ENCODE data around the gene ZNF281.
"Not testable (repeated sequence)": the region's sequence is repeated elsewhere in the genome, so short reads cannot be mapped to it uniquely, and the experiment has no call there.

Gene ZNF281

DNA sequence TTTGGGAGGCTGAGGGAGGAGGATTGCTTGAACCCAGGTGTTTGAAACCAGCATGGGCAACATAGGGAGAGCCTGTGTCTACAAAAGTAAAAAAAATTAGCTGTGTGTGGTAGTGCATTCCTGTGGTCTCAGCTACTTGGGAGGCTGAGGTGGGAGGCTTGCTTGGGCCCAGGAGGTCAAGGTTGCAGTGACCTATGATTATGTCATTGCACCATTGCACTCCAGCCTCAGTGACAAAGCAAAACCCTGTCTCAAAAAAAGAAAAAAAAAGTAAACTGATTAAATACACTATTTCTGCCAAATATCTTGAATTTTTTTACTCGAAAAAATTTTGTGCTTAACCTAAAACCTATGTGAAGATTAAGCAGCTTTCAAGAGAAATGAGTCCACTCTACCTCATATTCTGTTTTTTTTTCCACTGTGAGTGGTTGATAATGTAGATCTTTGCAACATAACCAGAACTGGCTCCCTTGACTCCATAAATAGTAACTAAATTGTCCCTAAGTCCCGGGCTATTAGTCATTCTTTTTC lies 19.4 kb upstream of the ZNF281 start:
- peak; percentile 58 for DNase-seq (ENCODE audit: low spot score)

- no peak for DNase-seq (ENCODE audit: low spot score)
Observed at GRCh38 chr1:200428482-200429205, 18.8 kb upstream of the ZNF281 start.

DNA sequence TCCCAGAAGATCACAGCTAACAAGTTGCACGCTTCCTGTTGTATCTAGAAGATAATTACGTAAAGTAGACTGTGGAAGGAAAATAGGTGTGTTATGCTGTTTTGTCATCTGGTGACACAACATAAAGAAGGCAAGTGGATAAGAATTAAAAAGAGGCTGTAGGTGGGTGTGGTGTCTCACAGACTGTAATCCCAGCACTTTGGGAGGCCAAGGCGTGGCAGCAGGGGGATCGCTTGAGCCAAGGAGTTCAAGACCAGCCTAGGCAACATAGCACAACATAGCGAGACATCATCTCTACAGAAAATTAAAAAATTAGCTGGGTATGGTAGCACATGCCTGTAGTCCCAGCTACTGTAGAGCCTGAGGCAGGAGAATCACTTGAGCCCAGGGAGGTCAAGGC lies 17.9 kb upstream of the ZNF281 start:
- DNase-seq (ENCODE audit: low spot score) = no peak

- no peak for DNase-seq (ENCODE audit: low spot score)
Observed at GRCh38 chr1:200426196-200426595, 16.4 kb upstream of the ZNF281 start.

DNA sequence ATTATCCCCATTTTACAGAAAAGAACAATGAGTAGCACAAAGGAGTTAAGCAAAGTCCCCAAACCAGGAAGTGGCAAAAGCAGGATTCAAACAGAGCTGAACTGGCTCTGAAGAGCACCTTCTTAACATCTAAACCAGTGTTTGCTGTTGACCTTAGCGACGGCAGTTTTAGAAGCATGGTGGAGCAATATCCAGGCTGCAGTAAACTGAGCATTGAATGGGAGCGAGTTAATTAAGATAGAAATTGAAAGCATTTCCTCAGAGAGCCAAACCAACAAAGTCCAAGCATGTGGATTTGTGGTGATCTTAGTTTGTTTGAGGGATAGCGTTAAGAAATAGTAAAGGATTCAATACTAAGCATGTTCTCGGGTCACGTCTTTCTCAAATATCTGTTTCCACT lies 13.4 kb upstream of the ZNF281 start:
- DNase-seq (ENCODE audit: low spot score) = no peak

DNA sequence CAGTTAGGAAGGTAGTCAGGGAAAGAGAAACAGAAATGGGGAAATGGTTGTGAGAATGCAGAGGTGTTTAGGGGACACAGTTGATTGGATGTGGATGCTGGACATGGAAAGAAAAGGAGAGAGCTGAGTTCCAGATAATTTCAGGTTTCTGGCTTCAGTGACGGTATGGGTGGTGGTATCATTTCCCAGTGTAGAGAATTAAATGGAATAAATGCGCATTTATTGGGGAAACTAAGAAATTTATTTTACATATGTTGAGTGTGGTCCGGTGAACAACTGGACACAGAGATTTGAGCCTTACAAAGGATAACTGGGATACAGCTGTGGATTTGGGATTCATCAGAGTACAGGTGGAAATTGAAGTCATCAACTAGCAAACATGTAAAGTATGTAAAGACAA lies 12.4 kb upstream of the ZNF281 start:
- DNase-seq (ENCODE audit: low spot score) = no peak

DNA sequence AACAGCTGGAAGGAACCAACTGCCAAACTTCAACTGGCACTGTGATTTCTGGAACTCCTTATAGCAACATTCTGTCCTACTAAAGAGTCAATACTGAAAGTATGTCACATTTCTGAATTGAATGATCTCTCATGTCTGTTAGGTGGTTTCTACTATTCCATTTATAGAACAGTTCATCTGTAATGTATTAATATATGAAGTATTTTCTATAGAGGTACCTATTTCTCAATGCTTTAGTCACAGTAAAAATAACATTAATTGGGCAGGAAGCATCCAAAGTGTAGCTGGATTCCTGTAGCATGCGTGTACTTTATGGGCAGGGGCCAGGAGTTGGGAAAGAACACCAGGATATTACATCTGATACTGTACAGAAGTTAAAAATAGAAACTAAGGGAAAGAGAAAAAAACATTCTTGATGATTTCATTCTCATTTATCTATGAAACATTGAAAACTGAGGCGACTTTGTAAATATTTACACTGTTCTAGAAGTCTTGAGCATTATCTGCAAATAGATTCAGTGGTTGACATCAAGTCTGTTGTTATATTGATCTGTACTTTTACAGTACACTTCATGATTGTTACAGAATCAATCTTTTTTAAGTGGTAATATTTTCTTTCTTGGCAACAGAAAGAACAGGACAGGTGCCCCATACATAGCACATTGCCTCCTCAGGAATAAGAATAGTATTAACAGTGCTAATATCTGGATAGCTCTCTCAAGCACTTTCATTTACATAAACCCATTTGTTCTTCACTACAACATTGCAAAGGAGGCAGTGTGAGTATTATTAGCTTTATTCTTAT lies 6.2 kb upstream of the ZNF281 start:
- DNase-seq (ENCODE audit: low spot score) = peak; percentile 93

GRCh38 chr1:200415227-200415626 lies 5.4 kb upstream of the ZNF281 start:
- no peak for DNase-seq (ENCODE audit: low spot score)

DNA sequence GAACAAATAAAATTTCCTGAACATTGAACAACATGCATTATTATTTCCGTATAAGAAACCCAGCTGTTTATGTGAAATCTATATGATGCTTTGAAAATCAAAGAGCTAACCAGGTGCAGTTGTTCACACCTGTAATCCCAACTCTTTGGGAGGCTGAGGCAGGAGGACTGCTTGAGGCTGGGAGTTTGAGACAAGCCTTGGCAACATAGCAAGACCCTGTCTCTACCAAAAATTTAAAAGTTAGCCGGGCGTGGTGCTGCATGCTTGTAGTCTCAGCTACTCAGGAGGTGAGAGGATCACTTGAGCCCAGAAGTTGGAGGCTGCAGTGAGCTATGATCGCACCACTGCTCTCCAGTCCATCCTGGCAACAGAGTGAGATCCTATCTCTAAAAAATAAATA lies 4.8 kb upstream of the ZNF281 start:
- no peak for DNase-seq (ENCODE audit: low spot score)

DNA sequence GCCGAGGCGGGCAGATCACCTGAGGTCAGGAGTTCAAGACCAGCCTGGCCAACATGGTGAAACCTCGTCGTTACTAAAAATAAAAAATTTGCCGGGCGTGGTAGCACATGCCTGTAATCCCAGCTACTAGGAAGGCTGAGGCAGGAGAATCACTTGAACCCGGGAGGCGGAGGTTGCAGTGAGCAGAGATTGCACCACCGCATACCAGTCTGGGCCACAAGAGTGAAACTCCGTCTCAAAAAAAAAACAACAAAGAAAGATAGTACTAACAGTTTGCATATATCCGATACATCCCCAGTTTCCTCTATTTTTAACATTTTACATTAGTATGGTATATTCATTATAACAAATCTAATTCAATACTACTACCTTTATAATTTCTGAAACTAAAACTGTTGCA lies 3.9 kb upstream of the ZNF281 start:
- not testable (repeated sequence) for DNase-seq (ENCODE audit: low spot score)

DNA sequence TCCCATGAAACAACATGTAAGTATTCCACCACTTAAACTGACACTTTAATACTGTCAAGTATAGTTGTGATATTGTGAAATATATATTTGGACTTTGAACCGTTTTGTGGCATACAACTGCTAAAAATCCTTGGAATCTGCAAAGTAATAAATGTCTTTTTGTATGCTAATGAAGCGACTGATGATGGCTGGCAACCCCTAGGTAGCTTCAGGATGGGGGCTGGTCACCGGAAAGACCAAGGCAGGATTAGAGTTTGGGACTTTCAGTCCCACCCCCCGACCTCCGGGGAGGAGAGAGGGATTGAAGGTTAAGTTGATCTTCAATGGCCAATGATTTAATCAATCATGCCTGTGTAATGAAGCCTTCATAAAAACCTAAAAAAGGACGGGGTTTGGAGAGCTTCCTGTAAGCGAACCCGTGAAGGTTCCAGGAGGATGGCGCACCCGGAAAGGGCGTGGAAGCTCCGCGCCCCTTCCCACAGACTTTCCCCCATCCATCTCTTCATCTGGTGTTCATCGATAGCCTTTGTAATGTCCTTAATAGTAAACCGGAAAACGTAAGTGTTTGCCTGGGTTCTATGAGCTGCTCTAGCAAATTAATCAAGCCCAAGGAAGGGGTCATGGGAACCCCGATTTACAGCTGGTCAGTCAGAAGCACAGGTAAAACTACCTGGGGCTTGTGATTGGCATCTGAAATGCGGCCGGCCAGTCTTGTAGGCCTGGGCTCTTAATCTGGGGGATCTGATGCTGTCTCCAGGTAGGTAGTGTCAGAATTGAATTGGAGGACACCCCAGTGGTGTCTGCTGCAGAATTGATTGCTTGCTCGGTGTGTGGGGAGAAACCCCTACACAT lies 1.8 kb upstream of the ZNF281 start:
- no peak for DNase-seq (ENCODE audit: low spot score)

GRCh38 chr1:200410566-200410878 lies 686 bp upstream of the ZNF281 start:
- peak; percentile 60 for DNase-seq (ENCODE audit: low spot score)

DNA sequence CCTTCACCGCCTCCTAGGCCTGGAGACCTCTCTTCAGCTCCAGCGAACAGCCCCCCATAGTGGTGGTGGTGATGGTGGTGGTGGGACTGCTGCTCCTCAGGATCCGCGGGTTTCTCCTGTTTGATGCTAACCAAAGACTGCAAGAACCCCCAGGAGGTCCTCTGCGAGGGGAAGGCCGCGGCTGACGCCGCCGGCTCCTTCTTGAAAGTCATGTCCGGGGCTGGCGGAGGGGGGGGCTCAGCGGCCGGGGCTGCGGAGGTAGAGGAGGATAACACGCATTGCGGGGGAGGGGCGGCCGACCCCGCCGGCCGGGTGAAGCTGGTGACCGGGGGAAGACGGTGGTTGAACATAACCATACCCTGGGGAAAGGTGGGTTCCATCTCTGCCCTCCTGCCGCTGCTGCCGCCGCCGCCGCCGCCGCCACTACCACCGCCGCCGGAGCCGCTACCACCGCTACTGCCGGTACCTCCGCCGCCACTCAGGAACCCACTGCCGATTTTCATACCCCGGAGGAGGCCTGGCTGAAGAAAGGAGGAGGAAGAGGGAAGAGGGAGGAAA lies 554 bp downstream of the ZNF281 start:
- DNase-seq (ENCODE audit: low spot score) = peak; percentile 12

GRCh38 chr1:200406161-200406797 lies 3.6 kb downstream of the ZNF281 start:
- DNase-seq (ENCODE audit: low spot score) = no peak

DNA sequence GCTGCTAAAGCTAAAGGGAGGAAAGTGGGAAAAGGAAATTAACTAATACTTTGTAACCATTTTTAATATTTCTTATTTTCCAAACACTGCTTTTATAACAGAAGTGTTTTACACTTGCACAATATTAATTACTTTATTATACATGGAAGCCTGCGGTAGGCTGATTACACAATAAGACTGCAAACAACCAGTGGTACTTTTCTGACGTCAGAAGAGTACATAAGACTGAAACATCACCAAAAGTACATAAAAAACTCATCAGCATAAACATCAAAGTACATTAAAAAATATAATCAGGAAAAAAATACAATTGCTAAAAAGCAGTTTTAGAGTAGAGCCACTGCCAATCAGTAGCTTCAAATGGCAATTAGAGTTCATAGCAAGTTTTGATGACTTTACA lies 4.6 kb downstream of the ZNF281 start:
- DNase-seq (ENCODE audit: low spot score) = no peak

- no peak for DNase-seq (ENCODE audit: low spot score)
Observed at GRCh38 chr1:200401708-200402107, 8.1 kb downstream of the ZNF281 start.

- DNase-seq (ENCODE audit: low spot score) = no peak
Observed at GRCh38 chr1:200401263-200401662, 8.6 kb downstream of the ZNF281 start.

DNA sequence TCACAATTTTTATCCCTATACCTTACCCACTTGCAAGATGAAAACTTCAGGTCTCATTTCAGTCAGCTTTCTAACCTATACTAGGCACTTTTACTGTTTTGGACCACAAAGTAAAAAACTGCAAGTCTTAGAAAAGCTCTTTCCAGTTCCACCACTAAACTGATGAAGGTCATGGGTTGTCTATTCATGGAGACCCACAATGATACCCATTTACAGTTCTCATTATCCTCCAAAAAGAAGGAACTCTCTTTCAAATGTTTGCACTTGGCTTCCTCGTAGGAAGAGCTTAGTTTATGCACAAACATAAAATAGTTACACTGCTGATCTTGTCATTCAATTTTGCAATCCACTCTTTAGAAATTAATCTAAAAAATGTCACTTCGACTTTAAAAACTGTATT lies 9.3 kb downstream of the ZNF281 start:
- no peak for DNase-seq (ENCODE audit: low spot score)

DNA sequence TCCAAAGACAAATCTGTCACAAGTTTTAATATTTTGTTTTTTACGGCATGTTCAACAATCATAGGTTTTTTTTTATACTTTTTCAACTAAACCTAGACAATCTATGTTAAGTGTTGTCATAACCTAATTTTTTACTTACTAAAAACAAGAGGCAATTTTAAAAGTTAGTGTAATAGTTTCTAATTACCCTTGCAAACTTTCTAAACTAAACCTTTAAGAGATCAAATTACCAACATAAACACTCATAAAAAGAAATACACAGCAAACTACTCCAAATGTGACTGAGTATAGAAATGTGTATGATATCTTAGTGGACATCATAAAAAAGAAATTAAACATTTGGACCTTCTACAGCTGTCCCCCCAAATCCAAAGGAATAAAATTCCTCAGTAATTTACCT lies 10.0 kb downstream of the ZNF281 start:
- no peak for DNase-seq (ENCODE audit: low spot score)

DNA sequence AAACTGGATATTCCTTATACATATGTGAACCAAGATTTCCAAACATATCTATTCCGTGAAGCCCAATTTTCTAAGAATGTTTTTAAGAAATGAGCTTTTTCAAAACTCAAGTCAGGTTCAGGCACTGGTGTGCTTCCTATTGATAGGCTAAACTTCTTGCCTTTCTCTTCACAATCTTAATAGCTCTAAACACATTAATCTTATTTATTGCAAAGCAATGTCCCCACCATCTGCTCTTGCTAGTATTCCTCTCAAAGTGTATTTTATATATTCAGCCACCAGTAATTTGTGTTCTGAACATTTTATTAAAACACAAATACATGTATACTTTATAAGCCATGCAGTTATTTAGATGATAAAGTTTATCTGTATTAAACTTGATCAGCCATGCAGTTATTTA lies 11.5 kb downstream of the ZNF281 start:
- no peak for DNase-seq (ENCODE audit: low spot score)

- no peak for DNase-seq (ENCODE audit: low spot score)
Observed at GRCh38 chr1:200392625-200393185, 17.1 kb downstream of the ZNF281 start.
